GM23338 (cell line): ENCODE results near the gene EMC10. TPM values are rescaled to one million over a fixed set of nuclear protein-coding genes. Genes with fewer than 3 reads are reported as not detected.

Experiments used
- ATAC-seq: fragments of 200-7000 bp; cut with Tn5 transposase; 3 replicates; pipeline ENCODE4 v1.9.1; 2020
- DNase-seq: peaks from one replicate; pipeline ENCODE4 v3.0.0-alpha.2; 2015; ENCODE audit warnings: low spot score
- H2AFZ ChIP-seq: fragments of 200-600 bp; sonication (generic); 2 replicates; pipeline ENCODE4 v1.8.0; 2016; ENCODE audit warnings: antibody characterized with exemption, mild to moderate bottlenecking, moderate library complexity
- H3F3A ChIP-seq: fragments of 200-600 bp; sonication (generic); replicated peaks from 2 replicates; pipeline ENCODE4 v1.8.0; 2017; ENCODE audit warnings: antibody characterized with exemption, mixed run types, low read depth
- H3K27ac ChIP-seq: fragments of 200-600 bp; sonication (generic); 2 replicates; pipeline ENCODE4 v1.6.1; 2016; ENCODE audit warnings: low read depth
- H3K27me3 ChIP-seq: fragments of 200-600 bp; sonication (generic); 2 replicates; pipeline ENCODE4 v1.8.0; 2016; ENCODE audit warnings: mild to moderate bottlenecking, mixed run types, moderate library complexity; ENCODE audit not compliant: insufficient read depth
- H3K36me3 ChIP-seq: fragments of 200-600 bp; sonication (generic); 2 replicates; pipeline ENCODE4 v1.8.0; 2016; ENCODE audit warnings: mild to moderate bottlenecking; ENCODE audit not compliant: insufficient read depth
- H3K4me1 ChIP-seq: fragments of 200-600 bp; sonication (generic); 2 replicates; pipeline ENCODE4 v1.8.0; 2016; ENCODE audit warnings: mild to moderate bottlenecking, moderate library complexity; ENCODE audit not compliant: insufficient read depth
- H3K4me2 ChIP-seq: fragments of 200-600 bp; sonication (generic); 2 replicates; pipeline ENCODE4 v1.7.1; 2017; ENCODE audit warnings: mixed run types
- H3K4me3 ChIP-seq: fragments of 200-600 bp; sonication (generic); 2 replicates; pipeline ENCODE4 v1.6.1; 2016; ENCODE audit warnings: mixed run types
- H3K79me2 ChIP-seq: fragments of 200-600 bp; sonication (generic); replicated peaks from 2 replicates; pipeline ENCODE4 v1.8.0; 2017; ENCODE audit warnings: mild to moderate bottlenecking; ENCODE audit not compliant: insufficient read depth
- H3K9me2 ChIP-seq: fragments of 200-600 bp; sonication (generic); 2 replicates; pipeline ENCODE4 v1.8.0; 2017; ENCODE audit not compliant: insufficient read depth
- H4K20me1 ChIP-seq: fragments of 200-600 bp; sonication (generic); replicated peaks from 2 replicates; pipeline ENCODE4 v1.8.0; 2017; ENCODE audit warnings: mild to moderate bottlenecking; ENCODE audit not compliant: insufficient read depth
- H3K27ac Mint-ChIP-seq: 2 replicates; pipeline ENCODE4 v1.8.0; 2020; ENCODE audit warnings: inconsistent platforms, mild to moderate bottlenecking, moderate library complexity, mixed read lengths
- H3K27me3 Mint-ChIP-seq: 3 replicates; pipeline ENCODE4 v1.8.0; 2022; ENCODE audit warnings: low read depth, mild to moderate bottlenecking, moderate library complexity, mixed read lengths, inconsistent platforms; ENCODE audit not compliant: insufficient read depth, poor library complexity
- H3K36me3 Mint-ChIP-seq: 3 replicates; pipeline ENCODE4 v1.8.0; 2021; ENCODE audit warnings: low read depth, mild to moderate bottlenecking, inconsistent platforms, moderate library complexity, mixed read lengths
- H3K4me1 Mint-ChIP-seq: 3 replicates; pipeline ENCODE4 v1.8.0; 2020; ENCODE audit warnings: mild to moderate bottlenecking, inconsistent platforms, mixed read lengths
- H3K4me3 Mint-ChIP-seq: 3 replicates; pipeline ENCODE4 v1.8.0; 2021; ENCODE audit warnings: moderate library complexity, mild to moderate bottlenecking, inconsistent platforms, mixed read lengths
- H3K9me3 Mint-ChIP-seq: 3 replicates; pipeline ENCODE4 v1.8.0; 2020; ENCODE audit warnings: moderate library complexity, mild to moderate bottlenecking, inconsistent platforms, mixed read lengths
- CREB1 ChIP-seq: fragments of 250-450 bp; sonication (Bioruptor Pico); IDR thresholded peaks from 2 replicates; pipeline ENCODE4 v1.5.0; 2020; ENCODE audit warnings: low read depth, mild to moderate bottlenecking, moderate library complexity
- CTCF ChIP-seq, 2 experiments: fragments of 200-600 bp in 1 of 2; sonication (generic) in 1 of 2; conservative IDR thresholded peaks; 2 replicates each; pipeline versions ENCODE4 v1.5.1 to v1.6.1; 2016 to 2017; ENCODE audit warnings: antibody characterized with exemption in 2 of 2, low read depth in 2 of 2, mild to moderate bottlenecking in 2 of 2, moderate library complexity in 1 of 2
- EZH2 ChIP-seq: fragments of 200-600 bp; sonication (generic); IDR thresholded peaks from one replicate; pipeline ENCODE4 v1.8.0; 2017; ENCODE audit warnings: antibody characterized with exemption, mild to moderate bottlenecking, low read depth; ENCODE audit not compliant: unreplicated experiment
- EZH2phosphoT487 ChIP-seq: fragments of 200-600 bp; sonication (generic); IDR thresholded peaks from one replicate; pipeline ENCODE4 v1.8.1; 2018; ENCODE audit warnings: antibody characterized with exemption; ENCODE audit not compliant: unreplicated experiment
- JUNB ChIP-seq: IDR thresholded peaks from one replicate; pipeline ENCODE4 v1.6.1; 2016; ENCODE audit warnings: antibody characterized with exemption; ENCODE audit not compliant: unreplicated experiment
- NANOG ChIP-seq: IDR thresholded peaks from 2 replicates; pipeline ENCODE4 v1.6.1; 2016; ENCODE audit warnings: antibody characterized with exemption, borderline replicate concordance
- POLR2AphosphoS5 ChIP-seq: IDR thresholded peaks from 2 replicates; pipeline ENCODE4 v1.6.1; 2016; ENCODE audit warnings: antibody characterized with exemption, low read depth
- REST ChIP-seq: IDR thresholded peaks from one replicate; pipeline ENCODE4 v1.6.1; 2018; ENCODE audit warnings: antibody characterized with exemption; ENCODE audit not compliant: unreplicated experiment
- STAT1 ChIP-seq: IDR thresholded peaks from one replicate; pipeline ENCODE4 v1.6.1; 2016; ENCODE audit warnings: antibody characterized with exemption; ENCODE audit not compliant: unreplicated experiment
- ZNF331 ChIP-seq: fragments of 250-450 bp; sonication (Bioruptor Pico); IDR thresholded peaks from 2 replicates; pipeline ENCODE4 v1.5.0; 2020; ENCODE audit warnings: low read depth, mild to moderate bottlenecking, moderate library complexity
- polyA plus RNA-seq: library from polyadenylated mRNA; unstranded; fragments of >200 nt; fragmentation: Nextera tagmentation; extraction: Ambion mirVana; gene quantifications from 2 replicates; pipeline ENCODE4 v1.2.1, GENCODE V29; 2016
- total RNA-seq: library from RNA; depleted of rRNA; stranded (reverse); fragments of >200 nt; shearing (Covaris generic); gene quantifications from 2 replicates; pipeline ENCODE4 v1.2.3, GENCODE V29; 2014

The EMC10 gene
- total and polyA plus RNA-seq, 2 experiments from 2014 or later, result 24.8 to 113 TPM

GRCh38 chr19:50430888-50431342 is 45.4 kb upstream of the EMC10 start:
- H3K4me2 ChIP-seq, result peak overlapping the region; percentile 88
- peak; percentile 25 for DNase-seq

More at GRCh38 chr19:50430888-50431342, 45.4 kb upstream of the EMC10 start:
- Histone ChIP-seq H3K27ac (no peak overlapping the region), H3K79me2 (no peaks in the 10 kb centered on the region), H3K36me3 (no peaks in the 10 kb centered on the region), H3K4me3 (peak overlapping the region; percentile 84), H2AFZ (peak overlapping the region; percentile 89; the same call in 1 of the 2 replicates), H3K9me2 (no peaks in the 10 kb centered on the region), H3K4me1 (peaks cover 29% of the 10 kb centered on the region), H3K27me3 (peaks cover 26% of the 10 kb centered on the region), H4K20me1 (no peaks in the 10 kb centered on the region; the same call in 1 of the 2 replicates), H3F3A (peaks cover 20% of the 10 kb centered on the region; the same call in 1 of the 2 replicates)
- no peak overlapping the region; the same call in 1 of the 2 replicates for H3K27ac Mint-ChIP-seq
- no peak for ATAC-seq
- H3K27me3 Mint-ChIP-seq, result peaks cover 20% of the 10 kb centered on the region
- H3K36me3 Mint-ChIP-seq, result 0 out of 3 replicates have a peak, but pooled peaks cover 6% of the 10 kb centered on the region
- TF ChIP-seq CREB1 (no peak), STAT1 (no peak), EZH2 (no peak), CTCF (conservative IDR thresholded peaks at IDR 0.05; ENCODE audit: low read depth in 2 of 2) (no peak), ZNF331 (CRISPR knock-in tag) (no peak), JUNB (no peak), EZH2phosphoT487 (no peak), NANOG (no peak), REST (no peak), POLR2AphosphoS5 (no peak)
- peak overlapping the region; percentile 82 for H3K4me3 Mint-ChIP-seq
- no peaks in the 10 kb centered on the region; the same call in 2 of the 3 replicates for H3K9me3 Mint-ChIP-seq
- peaks cover 19% of the 10 kb centered on the region for H3K4me1 Mint-ChIP-seq
